ENCODE data around the gene HOXC9. TPM values are rescaled to one million over a fixed set of nuclear protein-coding genes. Genes with fewer than 3 reads are reported as not detected.

Gene HOXC9
- total RNA-seq, 1 experiment from 2014 or later, result 0.54 TPM

DNA sequence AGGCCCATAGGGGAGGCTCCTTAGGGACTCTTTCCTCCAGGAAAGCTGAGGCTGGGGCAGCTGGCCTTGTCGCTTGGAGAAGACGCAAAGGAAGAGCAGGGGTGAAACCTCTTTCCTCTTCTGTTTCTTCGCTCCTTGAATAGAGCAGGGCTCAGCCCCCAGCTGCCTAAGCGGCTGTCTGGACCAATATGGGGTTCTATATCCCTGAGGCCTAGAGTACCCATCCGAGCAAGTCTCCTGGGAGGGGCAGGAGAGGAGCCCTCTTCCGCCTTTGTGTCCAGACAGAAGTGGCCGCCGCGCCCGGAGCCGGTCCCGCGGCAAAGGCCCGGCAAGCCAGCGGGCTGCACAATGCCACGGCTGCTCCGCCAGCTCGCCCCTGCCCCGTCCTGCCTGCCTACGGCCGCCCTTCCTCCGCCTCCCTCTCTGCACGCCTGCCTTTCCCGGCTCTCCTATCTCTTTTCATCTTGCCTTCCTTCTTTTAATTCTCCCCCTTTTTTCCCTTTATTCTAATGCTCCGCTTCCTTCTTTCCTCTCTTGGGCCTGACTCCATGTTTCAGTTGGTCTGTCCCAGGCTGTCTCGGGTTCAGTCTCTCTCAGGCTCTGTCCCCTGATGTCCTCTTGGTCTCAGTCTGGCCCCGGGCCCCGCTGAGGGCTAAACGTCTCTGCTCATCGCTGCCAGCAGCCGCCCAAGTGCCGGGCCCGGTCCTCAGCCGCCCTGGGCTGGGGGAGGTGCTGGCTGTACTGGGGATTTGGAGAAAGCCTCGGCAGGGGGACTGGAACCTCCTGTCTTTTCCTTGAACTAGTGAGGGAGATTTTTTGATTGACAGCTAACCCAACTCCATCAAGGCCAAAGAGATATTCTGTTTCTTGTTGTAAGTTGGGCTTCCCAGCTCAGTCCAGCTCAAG, 2.5 kb upstream of the HOXC9 start:
- DNase-seq, result no peak
- Mint-ChIP-seq H3K36me3 (ENCODE audit: insufficient read depth, unreplicated experiment) (peaks cover 27% of the 10 kb centered on the region), H3K4me3 (ENCODE audit: low read depth, unreplicated experiment) (no peak overlapping the region), H3K4me1 (ENCODE audit: low read depth, unreplicated experiment) (peaks cover 31% of the 10 kb centered on the region), H3K27ac (ENCODE audit: unreplicated experiment) (no peak overlapping the region), H3K9me3 (ENCODE audit: low read depth, unreplicated experiment) (no peaks in the 10 kb centered on the region), H3K27me3 (ENCODE audit: unreplicated experiment) (peaks cover 89% of the 10 kb centered on the region)
- no TSS peak for BruUV-seq (replicated peaks)
- TF ChIP-seq, protein P1, sequence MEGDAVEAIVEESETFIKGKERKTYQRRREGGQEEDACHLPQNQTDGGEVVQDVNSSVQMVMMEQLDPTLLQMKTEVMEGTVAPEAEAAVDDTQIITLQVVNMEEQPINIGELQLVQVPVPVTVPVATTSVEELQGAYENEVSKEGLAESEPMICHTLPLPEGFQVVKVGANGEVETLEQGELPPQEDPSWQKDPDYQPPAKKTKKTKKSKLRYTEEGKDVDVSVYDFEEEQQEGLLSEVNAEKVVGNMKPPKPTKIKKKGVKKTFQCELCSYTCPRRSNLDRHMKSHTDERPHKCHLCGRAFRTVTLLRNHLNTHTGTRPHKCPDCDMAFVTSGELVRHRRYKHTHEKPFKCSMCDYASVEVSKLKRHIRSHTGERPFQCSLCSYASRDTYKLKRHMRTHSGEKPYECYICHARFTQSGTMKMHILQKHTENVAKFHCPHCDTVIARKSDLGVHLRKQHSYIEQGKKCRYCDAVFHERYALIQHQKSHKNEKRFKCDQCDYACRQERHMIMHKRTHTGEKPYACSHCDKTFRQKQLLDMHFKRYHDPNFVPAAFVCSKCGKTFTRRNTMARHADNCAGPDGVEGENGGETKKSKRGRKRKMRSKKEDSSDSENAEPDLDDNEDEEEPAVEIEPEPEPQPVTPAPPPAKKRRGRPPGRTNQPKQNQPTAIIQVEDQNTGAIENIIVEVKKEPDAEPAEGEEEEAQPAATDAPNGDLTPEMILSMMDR (IDR thresholded peaks at IDR 0.05; ENCODE audit: unreplicated experiment), result no peak
- intact Hi-C loops (cut with micrococcal nuclease; ENCODE audit: unreplicated experiment), result no loop called here
- CTCF ChIA-PET, result interaction anchor here (1.2 kb wide), 1 partner anchor 13 kb away, joined by 3 read pairs; the partner anchor contains the start of gene HOXC10

DNA sequence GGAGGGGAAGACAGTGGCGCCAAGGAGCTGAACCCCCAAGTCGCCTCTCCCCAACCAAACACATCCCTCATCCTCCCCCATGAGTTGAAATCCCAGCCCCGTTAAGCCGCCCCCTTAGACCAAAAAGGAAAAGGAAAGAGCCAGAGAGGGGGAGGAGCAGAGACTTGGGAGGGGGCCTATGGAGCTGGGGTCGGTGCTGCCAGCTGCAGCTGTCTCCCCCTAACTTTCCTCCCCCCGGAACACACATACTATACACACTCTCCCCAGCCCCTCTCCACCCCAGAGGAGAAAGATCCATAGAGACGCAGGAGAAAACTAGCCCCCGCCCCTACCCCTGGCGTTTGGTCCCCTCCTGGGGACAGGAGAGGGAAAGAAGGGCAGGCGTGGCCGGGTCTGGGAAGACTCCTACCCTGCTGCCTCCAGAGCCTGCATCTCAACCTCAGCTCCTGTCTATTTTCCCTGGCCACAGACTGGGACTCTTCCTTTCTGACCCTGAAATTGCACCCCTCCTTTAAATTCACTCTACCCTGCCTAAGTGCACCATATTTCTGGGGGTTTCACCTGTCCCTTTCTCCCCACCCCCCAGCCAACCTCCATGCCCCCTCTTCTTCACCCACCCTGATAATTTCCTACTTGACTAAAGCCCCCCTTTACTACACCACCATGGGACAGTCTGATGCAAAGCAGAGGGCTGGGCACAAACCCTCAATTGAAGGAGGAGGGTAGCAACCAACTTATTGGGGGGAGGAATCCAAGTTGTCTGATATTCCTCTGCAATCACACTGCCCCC, 1.7 kb upstream of the HOXC9 start:
- Mint-ChIP-seq H3K27me3 (ENCODE audit: unreplicated experiment) (peaks cover 89% of the 10 kb centered on the region), H3K36me3 (ENCODE audit: insufficient read depth, unreplicated experiment) (peaks cover 27% of the 10 kb centered on the region)

DNA sequence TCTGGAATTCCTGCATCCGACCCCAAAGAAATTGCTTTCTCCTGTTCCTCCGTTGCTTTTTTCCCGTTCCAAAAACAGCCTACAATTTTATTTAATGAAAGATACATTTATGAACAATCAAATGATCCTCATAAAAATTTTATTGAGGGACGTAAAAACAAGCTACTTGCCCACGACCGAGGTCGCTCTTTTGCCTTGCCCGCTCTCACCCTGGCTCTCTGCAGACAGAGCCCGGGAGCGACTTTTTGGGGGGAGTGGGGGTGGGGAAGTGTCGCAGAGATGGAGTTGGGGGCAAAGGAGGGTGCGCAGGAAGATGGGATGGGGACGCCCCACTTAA, 1.1 kb upstream of the HOXC9 start:
- CTCF ChIA-PET, result interaction anchor here (1.0 to 2.0 kb wide), 3 partner anchors 203 to 209 kb away, joined by 3 to 7 read pairs (median 4); no protein-coding TSS in a partner anchor
- Mint-ChIP-seq H3K27ac (ENCODE audit: unreplicated experiment) (no peak overlapping the region), H3K27me3 (ENCODE audit: unreplicated experiment) (peaks cover 89% of the 10 kb centered on the region), H3K9me3 (ENCODE audit: low read depth, unreplicated experiment) (no peaks in the 10 kb centered on the region), H3K4me1 (ENCODE audit: low read depth, unreplicated experiment) (peaks cover 27% of the 10 kb centered on the region), H3K4me3 (ENCODE audit: low read depth, unreplicated experiment) (no peak overlapping the region), H3K36me3 (ENCODE audit: insufficient read depth, unreplicated experiment) (peaks cover 27% of the 10 kb centered on the region)
- BruUV-seq (replicated peaks), result no TSS peak
- no peak for DNase-seq
- intact Hi-C loops (cut with micrococcal nuclease; ENCODE audit: unreplicated experiment), result no loop called here
- TF ChIP-seq, protein P1 (IDR thresholded peaks at IDR 0.05; ENCODE audit: unreplicated experiment), result no peak

More for the DNA sequence above, 1.7 kb upstream of the HOXC9 start:
- Mint-ChIP-seq H3K27ac (ENCODE audit: unreplicated experiment) (no peak overlapping the region), H3K4me1 (ENCODE audit: low read depth, unreplicated experiment) (peaks cover 31% of the 10 kb centered on the region), H3K9me3 (ENCODE audit: low read depth, unreplicated experiment) (no peaks in the 10 kb centered on the region), H3K4me3 (ENCODE audit: low read depth, unreplicated experiment) (no peak overlapping the region)
- CTCF ChIA-PET, result interaction anchor here (1.0 kb wide), 1 partner anchor 207 kb away, joined by 3 read pairs; no protein-coding TSS in a partner anchor
- no TSS peak for BruUV-seq (replicated peaks)
- TF ChIP-seq, protein P1 (IDR thresholded peaks at IDR 0.05; ENCODE audit: unreplicated experiment), result no peak
- no peak for DNase-seq
- intact Hi-C loops (cut with micrococcal nuclease; ENCODE audit: unreplicated experiment), result no loop called here

DNA sequence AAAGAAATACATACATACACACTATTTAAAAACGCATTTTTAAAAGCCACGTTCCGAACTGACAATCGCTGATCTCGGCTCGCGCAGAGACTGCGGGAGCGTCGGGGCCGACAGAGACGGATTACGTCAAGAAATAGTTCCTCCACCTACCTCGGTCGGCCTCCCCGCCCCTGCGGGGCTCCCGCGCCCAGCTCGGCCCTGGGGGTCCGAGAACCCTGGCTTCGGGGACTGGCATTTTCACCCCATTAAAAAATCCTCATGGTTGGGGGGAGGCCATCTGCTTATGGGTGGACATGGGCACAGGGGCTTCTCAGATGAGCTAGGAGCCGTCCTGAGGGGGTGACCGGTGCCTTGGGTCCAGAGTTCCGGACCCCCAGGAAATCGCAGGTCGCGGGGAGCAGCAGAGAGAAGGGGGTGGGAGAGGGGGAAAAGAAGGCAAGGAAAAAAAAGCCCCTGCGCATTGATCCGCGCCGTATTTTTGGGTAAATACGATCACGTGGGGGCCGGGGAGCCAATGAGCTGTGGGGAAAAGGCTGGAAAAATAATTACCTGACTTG, 324 bp upstream of the HOXC9 start:
- H3K4me3 Mint-ChIP-seq (ENCODE audit: low read depth, unreplicated experiment), result peak overlapping the region; percentile 70
- intact Hi-C loops (cut with micrococcal nuclease; ENCODE audit: unreplicated experiment), result no loop called here
- H3K36me3 Mint-ChIP-seq (ENCODE audit: insufficient read depth, unreplicated experiment), result peaks cover 27% of the 10 kb centered on the region
- no peaks in the 10 kb centered on the region for H3K9me3 Mint-ChIP-seq (ENCODE audit: low read depth, unreplicated experiment)
- CTCF ChIA-PET, result interaction anchor here (0.9 to 2.0 kb wide), 5 partner anchors 9 to 215 kb away, joined by 3 to 8 read pairs (median 4); partner anchors contain the start of gene HOXC8
- peaks cover 19% of the 10 kb centered on the region for H3K4me1 Mint-ChIP-seq (ENCODE audit: low read depth, unreplicated experiment)
- peak; percentile 55 for DNase-seq
- H3K27ac Mint-ChIP-seq (ENCODE audit: unreplicated experiment), result no peak overlapping the region
- H3K27me3 Mint-ChIP-seq (ENCODE audit: unreplicated experiment), result peaks cover 89% of the 10 kb centered on the region
- TF ChIP-seq, protein P1 (IDR thresholded peaks at IDR 0.05; ENCODE audit: unreplicated experiment), result no peak
- no TSS peak for BruUV-seq (replicated peaks)

All from Calu3 (cell line).